GM18517 (cell line): Measurements from ENCODE around the gene TBC1D22A.

Experiments
- ATAC-seq: cut with Tn5 transposase; IDR thresholded peaks from one replicate; pipeline ENCODE4 v1.9.1; 2021; ENCODE audit warnings: mild to moderate bottlenecking, moderate library complexity; ENCODE audit not compliant: unreplicated experiment

Gene TBC1D22A

GRCh38 chr22:46902436-46902835 lies 140.0 kb downstream of the TBC1D22A start:
- no peak for ATAC-seq

GRCh38 chr22:46902998-46903916 lies 140.8 kb downstream of the TBC1D22A start:
- ATAC-seq: no peak

GRCh38 chr22:46905415-46905814 lies 143.0 kb downstream of the TBC1D22A start:
- ATAC-seq: no peak

- no peak for ATAC-seq
These were observed 143.4 kb downstream of the TBC1D22A start for GRCh38 chr22:46905834-46906233.

- ATAC-seq: no peak
These were observed 144.0 kb downstream of the TBC1D22A start for GRCh38 chr22:46906326-46907045.

GRCh38 chr22:46907241-46908215 lies 145.1 kb downstream of the TBC1D22A start:
- no peak for ATAC-seq

- no peak for ATAC-seq
These were observed 146.2 kb downstream of the TBC1D22A start for GRCh38 chr22:46908641-46909107.

- ATAC-seq: no peak
These were observed 147.0 kb downstream of the TBC1D22A start for GRCh38 chr22:46909237-46910030.

- no peak for ATAC-seq
These were observed 148.2 kb downstream of the TBC1D22A start for GRCh38 chr22:46910624-46911023.

GRCh38 chr22:46911346-46911745 lies 148.9 kb downstream of the TBC1D22A start:
- ATAC-seq: no peak

GRCh38 chr22:46913351-46913750 lies 150.9 kb downstream of the TBC1D22A start:
- no peak for ATAC-seq

- ATAC-seq: no peak
These were observed 152.0 kb downstream of the TBC1D22A start for GRCh38 chr22:46914481-46914880.

GRCh38 chr22:46914916-46915894 lies 152.8 kb downstream of the TBC1D22A start:
- no peak for ATAC-seq

GRCh38 chr22:46915950-46916730 lies 153.7 kb downstream of the TBC1D22A start:
- ATAC-seq: no peak

- no peak for ATAC-seq
These were observed 154.7 kb downstream of the TBC1D22A start for GRCh38 chr22:46916886-46917770.

- ATAC-seq: no peak
These were observed 155.3 kb downstream of the TBC1D22A start for GRCh38 chr22:46917771-46918101.

GRCh38 chr22:46918197-46918596 lies 155.7 kb downstream of the TBC1D22A start:
- ATAC-seq: no peak
